CD14-positive monocyte (primary cell): ENCODE results near the gene FADS3. TPM values are rescaled to one million over a fixed set of nuclear protein-coding genes. Genes with fewer than 3 reads are reported as not detected.
A peak's percentile ranks its signal among the peaks of the same experiment; 100 is the strongest.

Source experiments
- DNase-seq, 3 donors: peaks; one replicate each; pipeline ENCODE4 v3.0.0-alpha.2; 2011 to 2022
- H2AFZ ChIP-seq: 2 replicates; pipeline ENCODE4 v1.6.0; 2012; ENCODE audit warnings: mild to moderate bottlenecking, low read depth, low read length, inconsistent platforms; ENCODE audit not compliant: insufficient read depth, poor library complexity, severe bottlenecking
- H3K27ac ChIP-seq, 2 donors: 1 replicate in 1 of 2; 2 replicates in 1 of 2; pipeline ENCODE4 v1.5.1; 2012 to 2013; ENCODE audit warnings: low read length in 2 of 2, control low read depth in 1 of 2, inconsistent platforms in 1 of 2, low read depth in 1 of 2, mild to moderate bottlenecking in 1 of 2
- H3K27me3 ChIP-seq, 2 donors: one replicate each; pipeline versions ENCODE4 v1.6.0 to v1.6.1; 2011 to 2013; ENCODE audit warnings: low read length in 2 of 2; ENCODE audit not compliant: control insufficient read depth in 2 of 2, insufficient read depth in 2 of 2
- H3K36me3 ChIP-seq, 2 donors: replicated peaks in 1 of 2; 1 replicate in 1 of 2; 2 replicates in 1 of 2; pipeline versions ENCODE4 v1.5.1 to v1.6.1; 2012 to 2013; ENCODE audit warnings: low read length in 2 of 2, control low read depth in 1 of 2, inconsistent platforms in 1 of 2, mild to moderate bottlenecking in 1 of 2; ENCODE audit not compliant: insufficient read depth in 2 of 2, control insufficient read depth in 1 of 2
- H3K4me1 ChIP-seq, 2 donors: 1 replicate in 1 of 2; 2 replicates in 1 of 2; pipeline versions ENCODE4 v1.5.1 to v1.6.1; 2012 to 2013; ENCODE audit warnings: low read length in 2 of 2, control low read depth in 1 of 2, inconsistent platforms in 1 of 2, mild to moderate bottlenecking in 1 of 2, moderate library complexity in 1 of 2; ENCODE audit not compliant: insufficient read depth in 2 of 2, control insufficient read depth in 1 of 2
- H3K4me2 ChIP-seq: replicated peaks from 2 replicates; pipeline ENCODE3; 2012; ENCODE audit warnings: low read length, moderate library complexity, mild to moderate bottlenecking; ENCODE audit not compliant: poor library complexity, severe bottlenecking; ENCODE audit errors: extremely low read depth
- H3K4me3 ChIP-seq, 3 experiments: fragments of 200-600 bp in 1 of 3; sonication (generic) in 1 of 3; replicated peaks in 1 of 3; 1 replicate in 2 of 3; 2 replicates in 1 of 3; pipeline ENCODE4 v1.5.1; 2011 to 2013; ENCODE audit warnings: low read length in 3 of 3, mild to moderate bottlenecking in 3 of 3, control low read depth in 2 of 3, low read depth in 2 of 3, inconsistent platforms in 1 of 3, moderate library complexity in 1 of 3
- H3K79me2 ChIP-seq: 2 replicates; pipeline ENCODE4 v1.6.0; 2012; ENCODE audit warnings: mild to moderate bottlenecking, control low read depth, inconsistent platforms, low read length, moderate library complexity; ENCODE audit not compliant: insufficient read depth
- H3K9ac ChIP-seq: 2 replicates; pipeline ENCODE4 v1.6.0; 2017; ENCODE audit warnings: low read length, mild to moderate bottlenecking; ENCODE audit not compliant: insufficient read depth, poor library complexity, severe bottlenecking
- H3K9me3 ChIP-seq, 2 donors: replicated peaks in 1 of 2; 1 replicate in 1 of 2; 2 replicates in 1 of 2; pipeline versions ENCODE4 v1.5.1 to v1.6.1; 2012 to 2013; ENCODE audit warnings: low read length in 2 of 2, control low read depth in 1 of 2; ENCODE audit not compliant: control insufficient read depth in 1 of 2, insufficient read depth in 1 of 2
- H4K20me1 ChIP-seq: 2 replicates; pipeline ENCODE4 v1.6.0; 2012; ENCODE audit warnings: mild to moderate bottlenecking, low read length, control low read depth, moderate library complexity; ENCODE audit not compliant: insufficient read depth
- H3K27ac Mint-ChIP-seq, 7 donors: one replicate each; pipeline ENCODE4 v1.8.0; 2020; ENCODE audit warnings: mild to moderate bottlenecking in 7 of 7, mixed read lengths in 7 of 7, moderate library complexity in 6 of 7, inconsistent platforms in 2 of 7
- H3K27me3 Mint-ChIP-seq, 3 donors: one replicate each; pipeline ENCODE4 v1.8.0; 2021 to 2022; ENCODE audit warnings: low read depth in 3 of 3, mild to moderate bottlenecking in 3 of 3, mixed read lengths in 3 of 3, moderate library complexity in 3 of 3, inconsistent platforms in 1 of 3
- H3K36me3 Mint-ChIP-seq, 2 donors: one replicate each; pipeline ENCODE4 v1.8.0; 2020; ENCODE audit warnings: mixed read lengths in 2 of 2, inconsistent platforms in 1 of 2, mild to moderate bottlenecking in 1 of 2
- H3K4me1 Mint-ChIP-seq: one replicate; pipeline ENCODE4 v1.8.0; 2020; ENCODE audit warnings: mild to moderate bottlenecking, mixed read lengths
- H3K4me3 Mint-ChIP-seq, 2 donors: one replicate each; pipeline ENCODE4 v1.8.0; 2020; ENCODE audit warnings: mild to moderate bottlenecking in 2 of 2, mixed read lengths in 2 of 2, moderate library complexity in 1 of 2
- H3K9me3 Mint-ChIP-seq, 7 donors: one replicate each; pipeline ENCODE4 v1.8.0; 2020 to 2022; ENCODE audit warnings: mixed read lengths in 7 of 7, mild to moderate bottlenecking in 6 of 7, moderate library complexity in 6 of 7, inconsistent platforms in 2 of 7
- CTCF ChIP-seq: fragments of 200-600 bp; IDR thresholded peaks from one replicate; pipeline ENCODE4 v1.8.0; 2022; ENCODE audit warnings: antibody characterized with exemption, mild to moderate bottlenecking
- WGBS: methylation state at CpG from one replicate; pipeline ENCODE4 v1.1.5; 2013; ENCODE audit warnings: missing lambda C conversion rate; ENCODE audit not compliant: insufficient coverage; 5-methylcytosine and 5-hydroxymethylcytosine counted together
- intact Hi-C, 2 donors: fragments of 100-400 bp; cut with micrococcal nuclease; formaldehyde crosslinking; loops; one replicate each; pipeline versions ENCODE4 v1.15.0 to v1.15.1; 2023
- polyA plus RNA-seq, 3 donors: library from polyadenylated mRNA; depleted of rRNA in 1 of 3; unstranded in 2 of 3; stranded (reverse) in 1 of 3; fragments of 300-500 nt in 2 of 3; fragments of >200 nt in 1 of 3; fragmentation: Illumina TruSeq in 2 of 3; gene quantifications; 1 replicate in 2 of 3; 2 replicates in 1 of 3; pipeline ENCODE4 v1.2.3, GENCODE V29; 2012 to 2021

FADS3 gene
- polyA plus RNA-seq, 3 donors: 2.5 to 6.8 (median 5.8) TPM

GRCh38 chr11:61912530-61912898 is 21.2 kb upstream of the FADS3 start:
- Histone ChIP-seq H3K36me3 (no peaks in the 10 kb centered on the region), H3K27me3 (peaks cover 0 to 21% of the 10 kb centered on the region in 2 donors), H3K4me3 (peak overlapping the region in 1 of 3 experiments; percentile 38), H3K9ac (no peak overlapping the region), H4K20me1 (peaks cover 4% of the 10 kb centered on the region), H3K4me1 (peaks cover 37 to 44% of the 10 kb centered on the region in 2 donors), H3K4me2 (peak overlapping the region; percentile 41), H3K27ac (no peak overlapping the region), H2AFZ (no peak overlapping the region), H3K79me2 (no peaks in the 10 kb centered on the region), H3K9me3 (no peaks in the 10 kb centered on the region)
- DNase-seq: peak; percentile 87 to 94 (median 92)
- Mint-ChIP-seq H3K36me3 (no peaks in the 10 kb centered on the region), H3K9me3 (peaks cover 0 to 10% (median 3%) of the 10 kb centered on the region in 7 donors), H3K4me3 (peak overlapping the region in 1 of 2 donors; percentile 81), H3K27ac (peak overlapping the region in 6 of 7 donors; percentile 35 to 87 (median 64)), H3K4me1 (peaks cover 33% of the 10 kb centered on the region), H3K27me3 (peaks cover 33 to 51% (median 33%) of the 10 kb centered on the region in 3 donors)
- 32% methylated on average over 6 of the region's 6 CpGs for WGBS
- no peak for TF ChIP-seq CTCF
- intact Hi-C loops: no loop called here

- Histone ChIP-seq H3K79me2 (no peaks in the 10 kb centered on the region), H3K27me3 (peaks cover 0 to 19% of the 10 kb centered on the region in 2 donors), H3K4me1 (peaks cover 35 to 38% of the 10 kb centered on the region in 2 donors), H4K20me1 (peaks cover 4% of the 10 kb centered on the region), H3K27ac (no peak overlapping the region), H3K9ac (no peak overlapping the region), H3K4me2 (peak overlapping the region; percentile 22), H3K36me3 (no peaks in the 10 kb centered on the region), H3K4me3 (peak overlapping the region in 1 of 3 experiments; percentile 1), H3K9me3 (no peaks in the 10 kb centered on the region), H2AFZ (no peak overlapping the region)
- peaks cover 32 to 48% (median 35%) of the 10 kb centered on the region in 3 donors for H3K27me3 Mint-ChIP-seq
- DNase-seq: no peak
- H3K27ac Mint-ChIP-seq: peak overlapping the region in 5 of 7 donors; percentile 6 to 87 (median 38)
- WGBS: 58% methylated on average over 17 of the region's 17 CpGs
- H3K9me3 Mint-ChIP-seq: peaks cover 0 to 10% (median 3%) of the 10 kb centered on the region in 7 donors
- intact Hi-C loops: no loop called here
- no peaks in the 10 kb centered on the region for H3K36me3 Mint-ChIP-seq
- H3K4me1 Mint-ChIP-seq: peaks cover 32% of the 10 kb centered on the region
- peak overlapping the region in 1 of 2 donors; percentile 74 for H3K4me3 Mint-ChIP-seq
- no peak for TF ChIP-seq CTCF
Measured at GRCh38 chr11:61911701-61912529, 20.6 kb upstream of the FADS3 start.
